ENCODE measurements around the gene MTMR1.

- TF ChIP-seq POLR2A (IDR thresholded peaks at IDR 0.05; ENCODE audit: low read length) (no peak), GATA1 (IDR thresholded peaks at IDR 0.05; ENCODE audit: low read depth, low read length) (no peak)
Measured at GRCh38 chrX:150704030-150704613, 10.9 kb downstream of the MTMR1 start.

Measured in erythroblast (primary cell).